ENCODE measurements around the gene PLCXD3.
A peak's percentile ranks its signal among the peaks of the same experiment; 100 is the strongest.

- TF ChIP-seq CTCF (IDR thresholded peaks at IDR 0.05; ENCODE audit: low read depth, low read length) = peak; percentile 42
- TF ChIP-seq EZH2phosphoT487 (IDR thresholded peaks at IDR 0.05; ENCODE audit: low read depth) = no peak
Observed at GRCh38 chr5:41433552-41434181, 76.7 kb downstream of the PLCXD3 start.
